ENCODE data around the gene ZNF865.

ZNF865 gene

GRCh38 chr19:55626350-55626749 lies 20.9 kb downstream of the ZNF865 start:
- DNase-seq, result peak; percentile 42

- DNase-seq, result peak; percentile 88
Observed at GRCh38 chr19:55632463-55632834, 27.0 kb downstream of the ZNF865 start.

GRCh38 chr19:55633861-55634260 lies 28.4 kb downstream of the ZNF865 start:
- DNase-seq, result no peak

GRCh38 chr19:55635334-55635717 lies 29.9 kb downstream of the ZNF865 start:
- DNase-seq, result no peak

- no peak for DNase-seq
Observed at GRCh38 chr19:55635856-55636440, 30.5 kb downstream of the ZNF865 start.

- no peak for DNase-seq
Observed at GRCh38 chr19:55636723-55637122, 31.3 kb downstream of the ZNF865 start.

- no peak for DNase-seq
Observed at GRCh38 chr19:55637534-55637933, 32.1 kb downstream of the ZNF865 start.

GRCh38 chr19:55638864-55639359 lies 33.5 kb downstream of the ZNF865 start:
- peak; percentile 46 for DNase-seq

- DNase-seq, result peak; percentile 54
Observed at GRCh38 chr19:55640043-55640576, 34.7 kb downstream of the ZNF865 start.

- peak; percentile 34 for DNase-seq
Observed at GRCh38 chr19:55640577-55641425, 35.4 kb downstream of the ZNF865 start, which contains the start of gene ZNF580. Gene ZNF580 (plus strand): TSS chr19:55641002. CDS start chr19:55642509, 1,507 bp downstream.

- no peak for DNase-seq
Observed at GRCh38 chr19:55641426-55642152, 36.1 kb downstream of the ZNF865 start.

GRCh38 chr19:55642153-55643002 lies 36.9 kb downstream of the ZNF865 start:
- no peak for DNase-seq

- DNase-seq, result peak; percentile 66
Observed at GRCh38 chr19:55643003-55643886, 37.8 kb downstream of the ZNF865 start, which contains the start of gene ZNF581. Gene ZNF581 (plus strand): TSS chr19:55643649. CDS start chr19:55644572, 923 bp downstream.

- no peak for DNase-seq
Observed at GRCh38 chr19:55643887-55644176, 38.4 kb downstream of the ZNF865 start.

- no peak for DNase-seq
Observed at GRCh38 chr19:55644191-55644833, 38.9 kb downstream of the ZNF865 start.

- no peak for DNase-seq
Observed at GRCh38 chr19:55644842-55645511, 39.5 kb downstream of the ZNF865 start.

- DNase-seq, result no peak
Observed at GRCh38 chr19:55645512-55645881, 40.0 kb downstream of the ZNF865 start.

GRCh38 chr19:55646889-55647731 lies 41.7 kb downstream of the ZNF865 start:
- no peak for DNase-seq

All from T-helper 9 cell (primary cell).